ENCODE measurements around the gene NRARP.

NRARP gene

GRCh38 chr9:137303893-137304382 lies 1.9 kb upstream of the NRARP start:
- TF ChIP-seq CTCF (IDR thresholded peaks at IDR 0.05; ENCODE audit: low read depth, low read length) = no peak
- no peak overlapping the region for H3K4me3 ChIP-seq (ENCODE audit: low read depth, low read length)

- no peak for TF ChIP-seq CTCF (IDR thresholded peaks at IDR 0.05; ENCODE audit: low read depth, low read length)
Measured at GRCh38 chr9:137303151-137303892, 1.3 kb upstream of the NRARP start.

GRCh38 chr9:137302449-137303150 lies 529 bp upstream of the NRARP start:
- H3K4me3 ChIP-seq (ENCODE audit: low read depth, low read length) = peak overlapping the region; percentile 49
- TF ChIP-seq CTCF (IDR thresholded peaks at IDR 0.05; ENCODE audit: low read depth, low read length) = peak; percentile 57

More at GRCh38 chr9:137303151-137303892, 1.3 kb upstream of the NRARP start:
- H3K4me3 ChIP-seq (ENCODE audit: low read depth, low read length) = no peak overlapping the region

- H3K4me3 ChIP-seq (ENCODE audit: low read depth, low read length) = peak overlapping the region; percentile 50
- no peak for TF ChIP-seq CTCF (IDR thresholded peaks at IDR 0.05; ENCODE audit: low read depth, low read length)
Measured at GRCh38 chr9:137301081-137301947, 757 bp downstream of the NRARP start.

- TF ChIP-seq CTCF (IDR thresholded peaks at IDR 0.05; ENCODE audit: low read depth, low read length) = no peak
- H3K4me3 ChIP-seq (ENCODE audit: low read depth, low read length) = peak overlapping the region; percentile 50
Measured at GRCh38 chr9:137300567-137301080, 1.4 kb downstream of the NRARP start.

GRCh38 chr9:137299938-137300337 lies 2.1 kb downstream of the NRARP start:
- no peak overlapping the region for H3K4me3 ChIP-seq (ENCODE audit: low read depth, low read length)
- TF ChIP-seq CTCF (IDR thresholded peaks at IDR 0.05; ENCODE audit: low read depth, low read length) = no peak
